ENCODE data around the gene MEIS1.

The MEIS1 gene

GRCh38 chr2:66570471-66570870, 135.5 kb downstream of the MEIS1 start:
- DNase-seq, result no peak

GRCh38 chr2:66571918-66572317, 137.0 kb downstream of the MEIS1 start:
- DNase-seq, result no peak

- DNase-seq, result no peak
Measured at GRCh38 chr2:66572391-66572790, 137.5 kb downstream of the MEIS1 start.

- DNase-seq, result no peak
Measured at GRCh38 chr2:66573416-66573815, 138.5 kb downstream of the MEIS1 start.

- no peak for DNase-seq
Measured at GRCh38 chr2:66573821-66574233, 138.9 kb downstream of the MEIS1 start.

GRCh38 chr2:66574701-66575624, 140.0 kb downstream of the MEIS1 start:
- DNase-seq, result peak; percentile 16 to 37

GRCh38 chr2:66575625-66576310, 140.8 kb downstream of the MEIS1 start:
- no peak for DNase-seq

GRCh38 chr2:66576311-66576560, 141.3 kb downstream of the MEIS1 start:
- no peak for DNase-seq

GRCh38 chr2:66576561-66577320, 141.8 kb downstream of the MEIS1 start:
- DNase-seq, result no peak

GRCh38 chr2:66577321-66578053, 142.6 kb downstream of the MEIS1 start:
- no peak for DNase-seq

- no peak for DNase-seq
Measured at GRCh38 chr2:66578054-66578686, 143.2 kb downstream of the MEIS1 start.

GRCh38 chr2:66578687-66579106, 143.8 kb downstream of the MEIS1 start:
- no peak for DNase-seq

- DNase-seq, result no peak
Measured at GRCh38 chr2:66579186-66580126, 144.5 kb downstream of the MEIS1 start.

GRCh38 chr2:66580166-66581049, 145.5 kb downstream of the MEIS1 start:
- no peak for DNase-seq

GRCh38 chr2:66581339-66582103, 146.6 kb downstream of the MEIS1 start:
- DNase-seq, result no peak

- DNase-seq, result no peak
Measured at GRCh38 chr2:66582104-66582986, 147.4 kb downstream of the MEIS1 start.

GRCh38 chr2:66582987-66583880, 148.3 kb downstream of the MEIS1 start:
- DNase-seq, result no peak

Measured in inflammatory macrophage (primary cell).